NCI-H2196 (cell line): ENCODE results near the gene TNFSF8.
A peak's percentile ranks its signal among the peaks of the same experiment; 100 is the strongest.

Experiments
- DNase-seq: peaks from one replicate; lab custom pipeline; 2025; ENCODE audit not compliant: unreplicated experiment; lab: John Stamatoyannopoulos, UW

The TNFSF8 gene

DNA sequence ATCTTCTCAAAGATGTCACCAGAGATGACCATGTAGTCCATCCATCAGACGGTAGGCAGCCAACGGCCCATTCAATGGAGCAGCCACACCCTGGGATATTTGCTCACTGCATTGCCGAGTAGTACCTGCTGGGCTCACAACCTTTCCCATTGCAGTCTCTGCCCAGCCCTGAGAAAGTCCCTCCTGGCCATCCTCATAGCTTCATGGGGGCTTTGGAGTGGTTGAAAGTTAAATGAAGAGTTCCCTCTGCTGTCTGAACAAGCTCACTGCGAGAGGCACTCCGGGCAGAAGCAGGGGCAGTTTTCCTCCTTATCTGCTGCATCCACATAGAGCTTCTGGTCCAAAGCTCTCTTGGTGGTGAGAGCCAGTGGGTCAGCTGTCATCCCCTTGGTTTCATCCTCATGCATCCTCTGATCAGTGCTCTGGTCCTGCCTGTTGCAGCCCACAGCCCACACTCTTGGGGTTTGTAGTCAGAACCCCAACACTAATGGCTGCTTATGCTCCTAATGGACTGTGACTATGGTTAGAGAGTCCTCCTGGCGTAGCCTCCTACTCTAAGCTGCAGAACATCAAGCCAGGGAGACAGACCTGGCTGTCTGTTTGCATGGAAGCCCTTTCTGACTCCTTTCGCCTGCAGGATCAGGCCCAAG is 23.3 kb downstream of the TNFSF8 start:
- DNase-seq, result peak; percentile 79

GRCh38 chr9:114905170-114905940 is 25.0 kb downstream of the TNFSF8 start:
- DNase-seq, result no peak

DNA sequence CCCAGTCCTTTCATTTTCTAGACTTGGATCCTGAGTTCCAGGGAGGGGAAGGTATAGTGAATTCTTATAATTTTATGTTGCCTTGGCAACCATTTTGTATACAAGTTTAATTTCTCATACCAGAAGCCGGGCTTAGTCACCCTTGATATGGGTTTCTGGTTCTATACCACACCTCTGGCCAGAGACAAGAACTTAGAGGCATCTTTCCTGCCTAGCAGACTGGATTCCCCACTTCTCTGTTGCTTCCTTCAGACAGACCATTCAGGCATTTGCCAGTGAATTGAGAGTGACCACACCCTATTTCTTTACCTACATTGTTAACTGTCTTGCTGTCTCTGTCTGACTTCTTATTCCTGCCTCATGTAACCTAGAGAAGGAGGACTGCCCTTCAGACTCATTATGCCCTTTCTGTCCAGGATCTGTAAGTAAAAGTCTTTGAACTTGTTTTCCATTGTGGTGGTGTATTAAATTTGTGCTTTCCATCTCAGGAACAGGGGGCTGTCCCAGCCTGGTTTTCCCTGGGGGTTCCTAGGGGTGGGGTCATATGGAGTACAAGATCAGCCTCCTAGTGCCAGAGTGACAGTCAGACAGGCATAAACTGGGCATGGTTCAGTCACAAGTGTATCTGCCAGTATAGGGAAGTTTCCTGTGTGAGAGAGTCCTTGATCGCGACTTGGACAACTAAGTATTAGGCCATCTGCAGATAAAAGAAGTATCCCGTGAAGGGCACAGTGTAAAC is 27.4 kb downstream of the TNFSF8 start:
- no peak for DNase-seq

GRCh38 chr9:114900942-114901802 is 29.2 kb downstream of the TNFSF8 start:
- no peak for DNase-seq

DNA sequence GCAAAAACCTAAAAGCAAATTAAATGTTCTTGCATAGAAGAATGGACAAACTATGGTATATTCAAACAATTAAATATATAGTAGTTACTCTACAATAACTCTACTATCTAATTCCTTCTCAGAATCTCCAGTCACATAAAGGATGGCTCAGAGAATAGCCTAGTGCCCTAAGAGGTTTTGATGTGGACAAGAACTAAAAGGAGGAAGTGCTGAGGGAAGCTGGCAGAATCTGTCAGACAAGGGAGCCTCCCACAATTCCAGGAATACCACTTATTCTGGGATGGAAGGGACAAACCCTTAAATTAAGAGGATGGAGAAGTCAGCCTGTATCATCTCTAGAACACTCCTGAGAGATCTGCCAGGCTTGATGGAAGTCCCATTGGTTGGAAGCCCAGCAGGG is 30.4 kb downstream of the TNFSF8 start:
- no peak for DNase-seq

GRCh38 chr9:114899461-114899860 is 30.9 kb downstream of the TNFSF8 start:
- DNase-seq, result no peak

DNA sequence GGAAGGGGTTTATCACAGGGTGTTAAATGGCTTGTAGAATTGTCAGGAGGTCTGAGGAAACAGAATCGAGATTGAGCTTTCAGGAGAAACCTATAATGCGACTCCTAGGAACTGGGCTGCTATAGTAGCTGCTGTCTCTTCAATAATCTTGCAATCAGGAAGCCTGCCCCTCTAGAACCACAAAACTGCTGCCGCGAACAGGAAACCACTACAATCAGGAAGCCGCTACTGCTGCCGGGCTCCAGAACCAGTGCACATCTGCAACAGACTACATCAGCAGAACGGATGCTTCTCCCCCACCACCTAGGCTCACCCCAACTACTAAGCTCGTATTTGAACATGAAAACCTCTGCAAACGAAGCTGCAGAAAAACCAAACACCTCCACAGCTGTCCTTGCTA is 31.6 kb downstream of the TNFSF8 start:
- DNase-seq, result no peak

DNA sequence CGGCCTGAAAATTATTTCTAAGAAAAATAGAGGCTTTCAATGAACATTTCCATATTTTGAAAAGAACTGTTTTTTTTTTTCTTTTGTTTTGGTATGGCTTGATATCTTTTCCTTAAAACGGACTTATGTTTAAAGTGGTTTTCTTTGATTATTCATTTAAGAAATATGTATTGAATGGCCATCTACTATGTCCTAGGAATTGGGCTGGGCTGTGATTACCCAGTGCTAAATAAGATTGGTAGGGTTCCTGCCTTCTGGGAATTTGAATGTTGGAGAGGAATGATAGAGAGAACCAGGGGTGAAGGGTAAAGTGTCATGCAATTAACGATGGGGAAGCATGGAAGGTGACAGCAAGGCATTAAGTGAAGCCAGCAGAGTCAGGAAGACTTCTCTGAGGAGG is 33.2 kb downstream of the TNFSF8 start:
- no peak for DNase-seq

DNA sequence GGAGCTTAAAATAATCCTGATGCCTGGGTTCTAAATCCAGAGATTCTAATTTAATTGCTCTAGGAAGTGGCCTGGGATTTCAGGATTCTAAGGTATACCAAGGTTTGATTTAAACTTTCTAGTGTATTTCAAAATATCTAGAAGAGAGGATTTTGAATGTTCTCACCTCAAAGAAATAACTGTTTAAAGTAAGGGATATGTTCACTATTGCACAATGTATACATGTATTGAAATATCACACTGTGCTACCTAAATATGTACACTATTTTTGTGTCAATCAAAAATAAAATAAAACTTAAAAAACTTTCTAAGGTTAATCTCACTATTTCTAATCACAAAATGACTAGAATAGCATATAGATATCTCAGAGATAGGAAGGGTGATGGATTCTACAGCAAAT is 34.0 kb downstream of the TNFSF8 start:
- no peak for DNase-seq

DNA sequence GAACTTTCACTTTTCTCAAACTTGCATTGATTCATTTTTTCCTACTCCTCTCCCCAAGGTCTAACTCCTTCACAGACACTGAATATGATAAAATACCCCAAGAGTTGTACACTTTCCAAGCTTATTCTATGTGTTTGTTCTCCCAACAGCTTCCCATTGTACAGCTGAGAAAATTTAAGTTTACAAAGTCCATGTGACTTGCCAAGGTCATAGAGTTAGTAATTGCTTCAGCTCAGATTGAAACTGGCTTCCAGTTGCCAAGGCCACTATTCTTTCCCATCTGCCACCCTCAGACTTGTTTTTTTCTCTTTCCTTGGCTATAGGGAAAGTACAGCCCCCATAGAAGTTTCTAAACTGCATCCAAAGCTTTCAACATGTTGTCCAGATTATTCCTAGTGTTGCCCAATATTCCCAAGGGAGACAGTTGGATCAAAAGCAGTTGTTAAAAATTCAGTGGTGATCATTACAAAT is 34.8 kb downstream of the TNFSF8 start:
- DNase-seq, result no peak

GRCh38 chr9:114894609-114895433 is 35.6 kb downstream of the TNFSF8 start:
- DNase-seq, result peak; percentile 64

DNA sequence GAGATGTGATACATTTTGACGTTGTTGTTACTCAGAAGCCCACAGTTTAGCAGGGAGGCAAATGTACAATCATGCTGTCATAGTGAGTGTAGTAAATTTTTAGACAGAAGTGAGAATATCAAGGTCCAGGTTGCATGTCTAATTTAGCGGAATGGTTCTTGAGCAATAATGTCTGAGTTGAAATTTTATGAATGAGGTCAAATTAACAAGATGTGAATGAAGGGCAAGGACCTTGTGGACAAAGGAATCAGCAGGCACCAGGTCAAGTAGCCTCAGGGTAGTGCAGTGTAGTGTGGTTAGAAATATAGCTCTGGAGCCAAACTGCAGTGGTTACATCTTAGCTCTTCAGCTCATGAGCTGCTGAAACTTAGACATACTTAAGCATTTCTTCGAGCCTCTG is 36.2 kb downstream of the TNFSF8 start:
- DNase-seq, result no peak

- DNase-seq, result no peak
Observed at GRCh38 chr9:114893221-114894010, 37.0 kb downstream of the TNFSF8 start.

- DNase-seq, result peak; percentile 53
Observed at GRCh38 chr9:114889802-114890224, 40.6 kb downstream of the TNFSF8 start.

- DNase-seq, result no peak
Observed at GRCh38 chr9:114888607-114889006, 41.8 kb downstream of the TNFSF8 start.

- DNase-seq, result no peak
Observed at GRCh38 chr9:114887963-114888362, 42.4 kb downstream of the TNFSF8 start.

GRCh38 chr9:114884787-114885452 is 45.5 kb downstream of the TNFSF8 start:
- no peak for DNase-seq

- no peak for DNase-seq
Observed at GRCh38 chr9:114883709-114884108, 46.7 kb downstream of the TNFSF8 start.

- no peak for DNase-seq
Observed at GRCh38 chr9:114880291-114880745, 50.1 kb downstream of the TNFSF8 start.
